Astrocyte of the spinal cord (primary cell): ENCODE data around the gene ZNF10.

Experiments used
- DNase-seq: peaks from one replicate; pipeline ENCODE4 v3.0.0; 2011; ENCODE audit warnings: low read depth, low spot score
- H3K4me3 ChIP-seq: 2 replicates; pipeline ENCODE4 v1.5.1; 2011; ENCODE audit warnings: low read depth, mild to moderate bottlenecking, low read length, moderate library complexity
- in situ Hi-C: cut with HindIII; loops from 2 replicates; pipeline ENCODE4 v1.10.0; 2017; ENCODE audit warnings: low sequenced_read_pairs
- TF ChIP-seq, protein P1 (sequence below): IDR thresholded peaks from 2 replicates; pipeline ENCODE4 v1.5.1; 2012; ENCODE audit warnings: low read depth, mild to moderate bottlenecking, low read length, inconsistent platforms

ZNF10 gene

DNA sequence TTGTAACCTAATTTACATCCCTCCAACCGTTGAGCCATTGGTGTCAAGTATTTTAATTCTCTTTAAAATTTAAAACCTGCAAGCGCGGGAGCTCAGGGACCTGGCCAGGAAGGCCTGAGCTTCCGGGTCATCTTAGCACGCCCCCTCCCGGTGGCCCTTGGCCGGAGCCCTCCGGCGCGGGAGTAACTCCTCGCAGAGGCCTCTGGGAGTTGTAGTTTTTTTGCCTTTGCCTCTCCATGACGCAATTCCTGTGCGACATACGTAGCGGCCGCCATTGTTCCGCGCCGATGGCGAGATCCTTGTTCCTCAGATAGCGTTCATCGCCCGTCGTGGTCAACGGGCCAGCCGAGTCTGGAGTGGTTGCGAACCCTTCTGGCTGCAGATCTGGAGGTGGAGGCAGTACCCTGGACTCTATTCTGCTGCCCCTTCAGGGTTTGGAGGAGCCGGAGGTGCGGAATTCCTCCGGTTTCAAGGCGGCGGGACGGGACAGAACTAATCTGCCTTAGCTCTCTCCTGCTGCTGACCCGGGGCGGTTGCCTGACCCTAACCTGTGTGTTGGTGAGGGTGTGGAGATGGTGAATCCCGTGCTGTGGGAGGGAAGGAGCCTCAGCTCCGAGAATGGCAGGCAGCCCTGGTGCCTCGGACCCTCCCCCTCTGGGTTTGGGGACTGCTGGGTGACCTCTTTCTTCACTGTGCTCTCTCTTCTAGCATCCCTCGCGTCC, 51.0 kb downstream of the ZNF10 start, which contains the start of gene ZNF268:
ZNF268 (plus strand) TSS at position 258 of the 722 bp plus-strand sequence. CDS start 503 bp downstream, outside the sequence.
- TF ChIP-seq, protein P1, sequence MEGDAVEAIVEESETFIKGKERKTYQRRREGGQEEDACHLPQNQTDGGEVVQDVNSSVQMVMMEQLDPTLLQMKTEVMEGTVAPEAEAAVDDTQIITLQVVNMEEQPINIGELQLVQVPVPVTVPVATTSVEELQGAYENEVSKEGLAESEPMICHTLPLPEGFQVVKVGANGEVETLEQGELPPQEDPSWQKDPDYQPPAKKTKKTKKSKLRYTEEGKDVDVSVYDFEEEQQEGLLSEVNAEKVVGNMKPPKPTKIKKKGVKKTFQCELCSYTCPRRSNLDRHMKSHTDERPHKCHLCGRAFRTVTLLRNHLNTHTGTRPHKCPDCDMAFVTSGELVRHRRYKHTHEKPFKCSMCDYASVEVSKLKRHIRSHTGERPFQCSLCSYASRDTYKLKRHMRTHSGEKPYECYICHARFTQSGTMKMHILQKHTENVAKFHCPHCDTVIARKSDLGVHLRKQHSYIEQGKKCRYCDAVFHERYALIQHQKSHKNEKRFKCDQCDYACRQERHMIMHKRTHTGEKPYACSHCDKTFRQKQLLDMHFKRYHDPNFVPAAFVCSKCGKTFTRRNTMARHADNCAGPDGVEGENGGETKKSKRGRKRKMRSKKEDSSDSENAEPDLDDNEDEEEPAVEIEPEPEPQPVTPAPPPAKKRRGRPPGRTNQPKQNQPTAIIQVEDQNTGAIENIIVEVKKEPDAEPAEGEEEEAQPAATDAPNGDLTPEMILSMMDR: peak; percentile 93
- DNase-seq: peak; percentile 93
- H3K4me3 ChIP-seq: peak within 1 kb of the TSS; percentile 95
- in situ Hi-C loops: no loop called here

DNA sequence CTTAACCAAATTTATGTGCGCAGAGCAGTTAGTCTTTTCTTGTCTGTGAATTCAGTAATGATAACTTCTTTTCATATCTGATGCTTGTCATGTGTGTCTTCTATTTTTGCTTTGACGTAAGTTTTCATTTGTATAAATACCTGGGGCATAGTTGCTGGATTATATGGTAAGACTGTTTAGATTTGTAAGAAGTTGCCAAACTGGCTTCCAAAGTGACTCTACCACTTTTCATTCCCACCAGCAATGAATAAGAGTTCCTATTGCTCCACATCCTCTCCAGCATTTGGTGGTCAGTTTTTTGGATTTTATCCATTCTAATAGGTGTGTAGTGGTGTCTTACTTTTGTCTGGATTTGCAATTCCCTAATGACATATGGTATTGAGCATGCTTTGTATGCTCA, 59.7 kb downstream of the ZNF10 start:
- in situ Hi-C loops: no loop called here
- no peak overlapping the region for H3K4me3 ChIP-seq
- no peak for DNase-seq
- TF ChIP-seq, protein P1: no peak

DNA sequence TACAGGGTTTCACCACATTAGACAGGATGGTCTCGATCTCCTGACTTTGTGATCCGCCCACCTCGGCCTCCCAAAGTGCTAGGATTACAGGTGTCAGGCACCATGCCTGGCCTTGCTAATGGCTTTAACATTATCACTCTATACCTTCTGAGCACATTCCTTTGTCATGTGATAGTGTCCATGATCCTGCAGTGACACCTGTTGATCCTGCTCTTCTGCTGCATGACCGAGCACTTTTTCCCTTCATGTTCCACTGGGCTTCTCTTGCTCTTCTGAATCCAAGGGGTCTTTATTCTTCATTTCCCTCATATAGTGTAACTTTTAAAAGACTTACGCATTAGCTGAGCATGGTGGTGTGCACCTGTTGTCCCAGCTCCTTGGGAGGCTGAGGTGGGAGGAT, 62.4 kb downstream of the ZNF10 start:
- in situ Hi-C loops: no loop called here
- no peak overlapping the region for H3K4me3 ChIP-seq
- DNase-seq: no peak
- TF ChIP-seq, protein P1: no peak

DNA sequence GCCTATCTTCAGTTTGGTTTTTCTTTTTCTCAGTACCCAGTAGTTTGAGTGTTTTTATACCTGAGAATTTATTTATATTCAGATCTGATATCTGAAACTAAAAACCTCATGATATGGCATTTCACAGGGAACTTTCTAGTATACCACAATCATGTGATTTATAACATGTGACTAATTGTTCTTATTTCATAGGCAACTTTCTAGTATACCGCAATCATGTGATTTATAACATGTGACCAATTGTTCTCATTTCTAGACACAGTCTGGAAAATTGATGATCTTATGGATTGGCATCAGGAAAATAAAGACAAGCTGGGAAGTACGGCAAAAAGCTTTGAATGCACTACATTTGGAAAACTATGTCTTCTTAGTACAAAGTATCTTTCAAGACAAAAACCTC, 71.5 kb downstream of the ZNF10 start:
- TF ChIP-seq, protein P1: no peak

DNA sequence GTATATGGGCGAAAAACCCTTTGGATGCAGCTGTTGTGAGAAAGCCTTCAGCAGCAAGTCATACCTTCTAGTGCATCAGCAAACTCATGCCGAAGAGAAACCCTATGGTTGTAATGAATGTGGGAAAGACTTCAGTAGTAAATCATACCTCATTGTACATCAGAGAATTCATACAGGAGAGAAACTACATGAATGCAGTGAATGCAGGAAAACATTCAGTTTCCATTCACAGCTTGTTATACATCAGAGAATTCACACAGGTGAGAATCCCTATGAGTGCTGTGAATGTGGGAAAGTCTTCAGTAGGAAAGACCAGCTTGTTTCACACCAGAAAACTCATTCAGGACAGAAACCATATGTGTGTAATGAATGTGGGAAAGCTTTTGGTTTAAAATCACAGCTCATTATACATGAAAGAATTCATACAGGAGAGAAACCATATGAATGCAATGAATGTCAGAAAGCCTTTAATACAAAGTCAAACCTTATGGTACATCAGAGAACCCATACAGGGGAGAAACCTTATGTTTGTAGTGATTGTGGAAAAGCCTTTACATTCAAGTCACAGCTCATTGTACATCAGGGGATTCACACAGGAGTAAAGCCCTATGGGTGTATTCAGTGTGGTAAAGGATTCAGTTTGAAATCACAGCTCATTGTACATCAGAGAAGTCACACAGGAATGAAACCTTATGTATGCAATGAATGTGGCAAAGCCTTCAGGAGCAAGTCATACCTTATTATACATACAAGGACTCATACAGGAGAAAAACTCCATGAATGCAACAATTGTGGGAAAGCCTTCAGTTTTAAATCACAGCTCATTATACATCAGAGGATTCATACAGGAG, 72.3 kb downstream of the ZNF10 start:
- H3K4me3 ChIP-seq: no peak overlapping the region
- DNase-seq: peak; percentile 20
- in situ Hi-C loops: no loop called here
- TF ChIP-seq, protein P1: no peak

More for the DNA sequence above, 71.5 kb downstream of the ZNF10 start:
- no peak for DNase-seq
- no peak overlapping the region for H3K4me3 ChIP-seq
- in situ Hi-C loops: no loop called here

DNA sequence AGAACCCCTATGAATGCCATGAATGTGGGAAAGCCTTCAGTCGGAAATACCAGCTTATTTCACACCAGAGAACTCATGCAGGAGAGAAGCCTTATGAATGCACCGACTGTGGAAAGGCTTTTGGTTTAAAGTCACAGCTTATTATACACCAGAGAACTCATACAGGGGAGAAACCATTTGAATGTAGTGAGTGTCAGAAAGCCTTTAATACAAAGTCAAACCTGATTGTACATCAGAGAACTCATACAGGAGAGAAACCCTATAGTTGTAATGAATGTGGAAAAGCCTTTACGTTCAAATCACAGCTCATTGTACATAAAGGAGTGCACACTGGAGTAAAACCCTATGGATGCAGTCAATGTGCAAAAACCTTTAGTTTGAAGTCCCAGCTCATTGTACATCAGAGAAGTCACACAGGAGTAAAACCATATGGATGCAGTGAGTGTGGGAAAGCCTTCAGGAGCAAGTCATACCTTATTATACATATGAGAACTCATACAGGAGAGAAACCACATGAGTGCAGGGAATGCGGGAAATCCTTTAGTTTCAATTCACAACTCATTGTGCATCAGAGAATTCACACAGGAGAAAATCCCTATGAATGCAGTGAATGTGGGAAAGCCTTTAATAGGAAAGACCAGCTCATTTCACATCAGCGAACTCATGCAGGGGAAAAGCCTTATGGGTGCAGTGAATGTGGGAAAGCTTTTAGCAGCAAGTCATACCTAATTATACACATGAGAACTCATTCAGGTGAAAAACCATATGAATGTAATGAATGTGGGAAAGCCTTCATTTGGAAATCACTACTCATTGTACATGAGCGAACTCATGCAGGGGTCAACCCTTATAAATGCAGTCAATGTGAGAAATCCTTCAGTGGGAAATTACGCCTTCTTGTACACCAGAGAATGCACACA, 73.2 kb downstream of the ZNF10 start:
- no peak for DNase-seq
- H3K4me3 ChIP-seq: no peak overlapping the region
- TF ChIP-seq, protein P1: no peak
- in situ Hi-C loops: no loop called here
